GM12872 (cell line): ENCODE data around the gene RIPOR3.

Experiments
- TF ChIP-seq, protein P1 (sequence below): IDR thresholded peaks from 3 replicates; pipeline ENCODE4 v1.5.1; 2011; ENCODE audit warnings: low read depth, mild to moderate bottlenecking, low read length, moderate library complexity; ENCODE audit not compliant: insufficient read depth

Gene RIPOR3

DNA sequence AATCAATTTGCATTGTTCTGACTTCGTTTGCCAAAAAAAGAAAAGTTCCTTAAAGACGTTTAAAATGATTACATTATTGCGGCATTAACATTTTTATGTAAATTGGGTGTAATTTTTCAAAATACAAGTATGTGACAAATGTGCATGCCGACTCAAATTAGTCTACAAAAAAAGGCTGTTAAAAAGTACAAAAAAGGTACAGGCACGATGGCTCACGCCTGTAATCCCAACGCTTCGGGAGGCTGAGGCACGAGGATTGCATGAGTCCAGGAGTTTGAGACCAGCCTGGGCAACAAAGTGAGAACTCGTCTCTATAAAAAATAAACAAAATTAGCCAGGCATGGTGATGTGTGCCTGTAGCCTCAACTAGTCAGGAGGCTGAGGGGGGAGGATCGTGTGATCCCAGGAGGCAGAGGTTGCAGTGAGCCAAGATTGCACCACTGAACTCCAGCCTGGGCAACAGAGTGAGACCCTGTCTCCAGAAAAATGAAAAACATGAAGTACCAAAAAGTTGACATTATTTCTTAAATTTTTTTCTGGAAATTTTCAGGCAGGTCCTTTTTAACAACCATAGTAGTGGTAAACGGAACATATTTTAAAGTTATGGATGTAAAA is 91.0 kb downstream of the RIPOR3 start:
- TF ChIP-seq, protein P1, sequence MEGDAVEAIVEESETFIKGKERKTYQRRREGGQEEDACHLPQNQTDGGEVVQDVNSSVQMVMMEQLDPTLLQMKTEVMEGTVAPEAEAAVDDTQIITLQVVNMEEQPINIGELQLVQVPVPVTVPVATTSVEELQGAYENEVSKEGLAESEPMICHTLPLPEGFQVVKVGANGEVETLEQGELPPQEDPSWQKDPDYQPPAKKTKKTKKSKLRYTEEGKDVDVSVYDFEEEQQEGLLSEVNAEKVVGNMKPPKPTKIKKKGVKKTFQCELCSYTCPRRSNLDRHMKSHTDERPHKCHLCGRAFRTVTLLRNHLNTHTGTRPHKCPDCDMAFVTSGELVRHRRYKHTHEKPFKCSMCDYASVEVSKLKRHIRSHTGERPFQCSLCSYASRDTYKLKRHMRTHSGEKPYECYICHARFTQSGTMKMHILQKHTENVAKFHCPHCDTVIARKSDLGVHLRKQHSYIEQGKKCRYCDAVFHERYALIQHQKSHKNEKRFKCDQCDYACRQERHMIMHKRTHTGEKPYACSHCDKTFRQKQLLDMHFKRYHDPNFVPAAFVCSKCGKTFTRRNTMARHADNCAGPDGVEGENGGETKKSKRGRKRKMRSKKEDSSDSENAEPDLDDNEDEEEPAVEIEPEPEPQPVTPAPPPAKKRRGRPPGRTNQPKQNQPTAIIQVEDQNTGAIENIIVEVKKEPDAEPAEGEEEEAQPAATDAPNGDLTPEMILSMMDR: no peak

DNA sequence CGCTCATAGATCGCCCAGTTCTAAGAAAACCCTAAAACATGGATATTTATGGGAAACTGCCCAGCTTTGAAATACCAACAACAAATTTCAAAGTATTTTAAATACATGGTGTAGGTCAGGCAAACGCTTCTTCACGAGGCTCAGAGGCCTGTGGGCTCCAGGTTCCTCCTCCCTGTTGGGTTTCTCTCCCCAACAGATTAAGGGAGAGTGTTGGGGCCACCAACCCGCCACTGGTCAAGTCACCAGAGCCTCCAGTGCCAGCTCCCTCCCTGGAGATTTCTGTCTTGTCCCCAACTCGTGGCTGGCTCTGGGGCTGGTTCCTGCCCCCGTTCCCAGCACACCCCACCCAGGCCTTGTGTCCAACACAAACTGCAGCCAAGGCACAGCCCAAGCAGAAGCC is 93.3 kb downstream of the RIPOR3 start:
- TF ChIP-seq, protein P1: no peak

DNA sequence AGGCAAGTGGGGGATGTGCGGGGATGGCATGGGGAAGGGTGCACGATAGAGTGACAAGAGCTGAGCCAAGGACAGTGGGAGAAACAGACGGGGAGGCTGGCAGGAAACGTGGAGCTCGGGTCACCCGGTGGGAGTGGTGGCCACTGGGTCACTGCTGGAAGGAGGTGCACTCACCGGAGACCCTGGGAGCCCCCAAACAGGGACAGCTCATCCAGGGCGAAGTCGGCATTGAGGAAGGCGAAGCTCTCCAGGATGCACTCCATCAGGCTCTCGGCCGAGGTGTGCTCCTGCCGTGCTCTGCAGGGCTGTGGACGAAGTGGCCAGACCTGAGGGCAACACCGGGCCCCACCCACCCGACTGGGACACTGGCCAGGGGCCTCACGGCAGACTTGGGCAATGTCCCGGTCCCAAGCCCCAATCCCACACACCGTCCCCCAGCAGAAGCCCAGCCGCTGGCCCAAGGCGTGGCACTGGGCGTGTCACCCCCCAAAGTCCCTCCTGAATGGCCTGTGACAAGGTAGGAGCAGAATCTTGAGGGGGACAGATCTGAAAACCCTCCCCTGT is 93.9 kb downstream of the RIPOR3 start:
- TF ChIP-seq, protein P1: no peak

DNA sequence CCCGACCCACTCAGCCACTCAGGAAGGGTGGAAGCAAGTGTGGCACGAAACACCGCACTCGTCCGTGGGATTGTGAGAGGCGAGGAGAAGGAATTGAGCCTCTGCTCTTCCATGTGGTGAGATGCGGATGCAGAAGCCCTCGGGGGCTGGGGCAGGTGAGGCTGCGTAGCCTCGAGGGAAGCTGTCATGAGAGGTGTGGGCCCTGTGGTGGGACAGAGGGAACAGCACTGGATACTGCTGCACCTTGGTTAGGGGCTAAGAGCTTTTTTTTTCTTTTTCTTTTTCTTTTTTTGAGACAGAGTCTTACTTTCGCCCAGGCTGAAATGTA is 94.7 kb downstream of the RIPOR3 start:
- TF ChIP-seq, protein P1: no peak

DNA sequence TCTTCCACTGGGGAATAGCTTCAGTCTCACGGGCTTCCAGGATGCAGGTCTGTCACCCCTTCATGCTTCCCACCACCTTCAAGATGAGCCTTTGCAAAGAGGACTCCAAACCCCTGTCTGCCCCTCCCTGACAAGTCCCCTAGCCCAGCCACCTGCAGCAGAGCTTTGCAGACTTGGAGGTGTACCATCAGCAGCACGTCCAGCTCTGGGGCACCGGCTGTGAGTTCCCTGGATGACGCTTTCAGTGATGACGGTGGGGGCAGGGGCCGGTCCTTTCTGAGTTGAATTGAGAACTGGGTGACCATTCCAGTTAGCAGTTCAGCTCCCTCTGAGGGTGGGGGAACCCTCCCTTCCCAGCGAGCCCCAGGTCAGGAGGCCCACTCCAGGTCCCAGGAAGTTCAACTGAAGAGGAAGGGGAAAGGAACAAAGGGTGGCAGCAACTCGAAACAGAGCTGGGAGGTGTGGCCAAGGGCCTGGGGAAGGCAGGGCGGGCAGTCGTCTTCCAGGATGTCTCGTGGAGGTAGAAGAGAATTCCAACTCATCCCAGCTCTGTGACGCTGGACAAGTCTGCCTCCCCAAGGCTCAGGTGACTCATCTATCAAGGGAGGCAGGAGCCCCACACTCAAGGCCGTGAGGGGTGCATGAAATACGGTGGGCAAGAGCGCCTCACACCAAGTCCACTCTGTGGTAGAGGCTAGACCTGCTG is 95.2 kb downstream of the RIPOR3 start:
- TF ChIP-seq, protein P1: no peak

DNA sequence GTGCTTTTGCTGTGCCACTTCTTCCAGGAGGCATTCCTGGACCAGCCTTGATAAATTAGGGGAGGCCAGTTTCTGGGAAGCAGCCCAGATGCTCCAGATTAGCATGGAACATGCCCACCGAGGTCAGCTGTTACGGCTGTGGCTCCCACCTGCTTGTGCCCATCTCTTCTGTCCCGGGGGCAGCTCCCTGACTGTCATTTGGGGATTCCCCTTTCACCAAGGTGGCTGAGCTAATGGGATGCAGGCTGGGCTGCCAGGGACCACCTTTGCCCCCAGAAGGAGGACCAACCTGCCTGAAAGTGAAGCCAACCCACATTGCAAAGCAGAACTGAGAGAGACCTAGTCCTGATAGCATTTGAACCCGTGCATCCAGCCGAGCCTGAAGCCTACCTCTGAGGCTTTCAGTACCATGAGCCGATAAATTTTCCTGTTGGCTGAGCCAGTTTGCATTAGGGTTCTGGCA is 95.9 kb downstream of the RIPOR3 start:
- TF ChIP-seq, protein P1: no peak

DNA sequence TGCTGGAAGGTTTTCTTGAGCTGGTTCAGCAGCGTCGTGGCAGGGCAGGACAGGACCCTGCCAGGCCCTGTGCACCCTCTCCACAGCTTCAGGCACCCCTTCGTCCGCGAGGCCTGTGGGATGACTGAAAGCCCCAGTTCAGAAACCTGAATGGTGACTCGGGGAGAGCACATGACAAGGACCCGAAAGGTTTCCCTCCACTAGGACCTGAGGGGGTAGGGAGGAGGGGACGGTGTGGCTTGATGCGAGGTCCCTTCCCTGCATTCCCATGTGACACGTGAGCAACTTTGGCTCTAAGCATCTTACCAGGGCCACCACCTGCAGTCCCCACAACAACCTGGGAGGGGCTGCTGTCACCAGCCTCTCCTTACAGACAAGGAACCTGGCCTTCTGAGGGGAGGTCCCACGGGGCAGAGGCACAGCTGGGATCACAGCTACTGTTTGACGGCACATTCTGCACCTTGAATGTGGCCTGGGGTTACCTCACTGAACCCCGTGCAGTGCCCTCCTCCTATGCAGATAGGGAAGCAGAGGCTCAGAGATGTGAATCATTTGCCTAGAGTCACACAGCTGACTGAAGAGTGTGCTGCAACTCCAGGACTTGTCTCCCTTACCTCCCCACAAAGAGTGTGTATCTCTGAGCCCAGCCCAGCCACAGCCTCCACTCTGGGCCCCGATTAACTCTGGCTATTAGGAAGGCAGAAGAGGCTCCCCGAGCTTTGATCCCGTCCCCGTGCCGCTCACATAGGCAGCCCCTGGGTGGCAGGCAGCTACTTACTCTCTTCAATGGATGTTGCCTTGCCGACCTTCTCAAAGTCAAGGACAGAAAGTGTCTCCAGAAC is 96.5 kb downstream of the RIPOR3 start:
- TF ChIP-seq, protein P1: no peak
